Stimulated activated CD4-positive, alpha-beta T cell treated with anti-CD3 and anti-CD28 coated beads, TNF-alpha, amount 100 ng/mL, for 1 hour (primary cell): ENCODE results near the gene TRMT112.
A peak's percentile ranks its signal among the peaks of the same experiment; 100 is the strongest.

Experiments used
- DNase-seq, 3 donors: peaks; one replicate each; pipeline ENCODE4 v3.0.0-alpha.2; 2020; ENCODE audit warnings: low read depth in 3 of 3, low spot score in 1 of 3

The TRMT112 gene

GRCh38 chr11:64317325-64317960 is at the start of gene TRMT112:
Gene TRMT112, minus strand, starts transcription at chr11:64317559. Its CDS starts 33 bp downstream, at chr11:64317526.
- peak; percentile 81 to 95 (median 88) for DNase-seq

DNA sequence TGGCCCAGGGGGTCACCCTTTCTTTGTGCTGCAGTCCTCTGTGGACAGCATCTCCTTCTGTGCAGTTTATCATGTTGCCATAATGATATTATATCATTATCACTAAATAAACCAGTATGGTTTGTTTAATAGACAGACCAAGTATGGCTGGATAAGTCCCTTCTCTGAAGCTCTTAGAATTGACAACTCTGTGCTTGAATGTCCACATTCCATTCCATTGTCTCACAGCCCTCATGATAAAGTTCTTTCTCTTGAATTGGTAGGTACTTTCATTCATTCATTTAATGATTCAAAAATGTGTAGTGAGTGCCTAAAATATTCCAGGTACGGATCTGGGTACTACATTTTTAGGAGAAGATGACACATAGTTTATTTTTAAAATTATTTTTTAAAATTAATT is 49.4 kb upstream of the TRMT112 start:
- no peak for DNase-seq

DNA sequence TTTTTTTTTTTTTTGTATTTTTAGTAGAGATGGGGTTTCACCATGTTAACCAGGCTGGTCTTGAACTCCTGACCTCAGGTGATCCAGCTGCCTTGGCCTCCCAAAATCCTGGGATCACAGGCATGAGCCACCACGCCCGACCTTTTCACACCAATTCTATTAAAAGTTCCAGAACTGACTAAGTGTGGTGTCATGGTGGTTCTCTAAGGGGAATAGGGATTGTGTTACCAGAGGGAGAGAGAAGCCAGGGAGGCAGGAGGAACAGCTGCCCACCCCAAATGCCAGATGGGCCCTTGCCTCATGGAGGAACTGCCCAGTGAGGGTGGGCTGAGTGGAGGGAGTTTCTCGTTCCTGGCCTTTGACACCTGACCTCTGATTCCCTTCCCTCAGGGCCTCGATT is 47.6 kb upstream of the TRMT112 start:
- DNase-seq: no peak

DNA sequence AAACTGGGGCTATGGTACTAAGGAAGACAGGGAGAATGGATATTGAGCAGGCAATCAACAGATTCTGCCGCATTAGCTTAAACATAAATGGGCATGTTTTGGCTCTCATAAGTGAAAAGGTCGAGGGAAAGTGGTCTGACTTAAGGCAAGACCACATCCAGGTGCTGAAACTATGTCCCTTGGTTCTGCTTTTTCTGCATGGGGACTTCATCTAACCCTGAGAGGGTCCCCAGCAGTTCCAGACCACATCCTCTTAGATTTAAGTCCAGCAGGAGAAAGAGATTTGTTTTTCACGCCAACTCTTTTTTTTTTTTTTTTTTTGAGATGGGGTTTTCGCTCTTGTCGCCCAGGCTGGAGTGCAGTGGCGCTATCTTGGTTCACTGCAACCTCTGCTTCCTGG is 47.1 kb upstream of the TRMT112 start:
- DNase-seq: no peak

- no peak for DNase-seq
These were observed 45.0 kb upstream of the TRMT112 start for GRCh38 chr11:64362339-64362738.

- no peak for DNase-seq
These were observed 44.3 kb upstream of the TRMT112 start for GRCh38 chr11:64361659-64362058.

DNA sequence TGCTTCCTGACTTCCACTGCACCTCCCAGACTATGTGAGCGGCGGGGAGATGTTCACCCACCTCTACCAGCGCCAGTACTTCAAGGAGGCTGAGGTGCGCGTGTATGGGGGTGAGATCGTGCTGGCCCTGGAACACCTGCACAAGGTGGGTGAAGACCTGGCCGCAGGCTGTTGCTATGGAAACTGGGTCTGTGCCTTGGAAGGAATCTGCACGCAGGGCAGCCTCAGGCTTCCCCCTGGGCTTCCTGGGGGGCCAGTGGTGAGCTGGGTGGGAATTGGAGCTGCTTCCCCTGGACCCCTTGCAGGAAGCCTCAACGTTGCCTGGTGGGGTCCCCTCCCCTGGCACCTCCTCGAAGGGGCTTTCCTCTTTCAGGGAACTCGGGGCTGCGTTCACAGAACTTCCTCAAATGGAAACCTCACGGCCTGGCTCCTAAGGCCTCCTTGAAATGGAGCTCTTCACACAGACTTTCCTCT is 43.1 kb upstream of the TRMT112 start:
- DNase-seq: no peak

- DNase-seq: no peak
These were observed 42.5 kb upstream of the TRMT112 start for GRCh38 chr11:64359712-64360445.

GRCh38 chr11:64358907-64359711 is 41.8 kb upstream of the TRMT112 start, which contains the start of gene RPS6KA4:
Gene RPS6KA4, plus strand, starts transcription at chr11:64359162. Its CDS starts 74 bp downstream, at chr11:64359236.
- peak in 1 of 3 donors; percentile 43 for DNase-seq

DNA sequence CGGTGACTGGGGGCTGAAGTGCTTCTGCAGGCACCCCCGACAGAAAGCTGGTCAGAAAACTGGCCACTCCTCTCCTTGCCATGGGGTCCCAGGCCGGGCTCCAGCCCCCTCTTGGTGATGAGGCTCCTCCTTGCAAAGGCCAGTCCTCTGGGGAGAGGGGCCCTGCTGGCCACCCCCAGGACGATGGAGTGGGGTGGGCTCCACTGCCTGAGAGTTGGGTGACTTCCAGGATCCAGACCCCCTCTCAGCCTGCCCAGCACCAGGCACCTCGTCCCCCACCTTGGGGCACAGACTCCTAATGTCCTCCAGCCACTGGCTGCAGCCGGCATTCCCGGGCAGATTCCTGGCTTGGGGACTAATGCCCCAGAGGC is 41.2 kb upstream of the TRMT112 start:
- DNase-seq: no peak

DNA sequence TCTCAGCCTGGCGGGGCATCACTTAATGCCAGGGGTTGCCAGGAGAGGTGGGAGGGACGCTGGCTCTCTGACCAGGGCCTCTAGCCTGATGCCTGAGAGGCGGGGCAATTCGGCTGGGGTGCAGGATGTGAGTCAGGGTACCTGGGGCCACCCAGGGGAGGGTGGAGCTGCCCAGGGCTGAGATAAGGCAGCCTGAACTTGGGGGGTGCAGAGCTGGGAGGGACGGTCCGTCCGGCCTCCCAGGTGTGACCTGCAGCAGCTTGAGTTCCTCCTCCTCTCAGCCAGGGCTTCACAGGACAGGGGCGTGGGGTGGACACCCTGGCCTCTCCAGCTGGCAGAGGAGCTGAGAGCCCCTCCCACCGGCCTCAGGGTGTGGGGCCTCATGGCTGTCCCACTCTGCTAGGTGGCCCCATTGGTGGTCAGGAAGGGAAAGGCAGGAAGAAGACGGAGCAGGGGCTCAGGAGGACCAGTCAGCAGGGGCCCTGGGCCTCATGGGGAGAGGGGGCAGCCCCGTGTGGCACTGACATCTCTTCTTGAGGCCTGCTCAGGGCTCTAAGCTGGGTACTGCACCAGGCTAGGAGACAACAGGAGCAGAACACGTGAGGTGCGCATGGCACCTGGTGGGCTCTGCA is 40.7 kb upstream of the TRMT112 start:
- no peak for DNase-seq

DNA sequence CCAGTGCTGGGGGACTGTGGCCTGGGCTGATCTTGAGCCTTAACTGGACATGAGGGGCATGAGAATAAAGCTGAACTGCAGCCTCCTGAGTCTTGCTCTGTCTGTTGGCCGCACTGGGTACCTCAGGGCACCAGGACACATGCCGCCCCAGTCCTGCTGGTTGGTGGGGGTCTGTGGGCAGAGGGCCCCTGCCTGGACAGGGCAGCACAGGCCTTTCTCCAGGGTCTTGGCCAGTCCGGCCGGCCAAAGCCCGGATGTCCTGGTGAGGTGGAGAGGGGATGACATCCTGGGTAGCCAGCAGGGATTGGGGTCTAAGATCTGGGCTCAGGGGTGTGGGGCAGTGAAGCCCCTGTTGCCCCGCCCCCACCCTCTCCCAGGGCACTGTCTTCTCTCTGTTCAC is 40.1 kb upstream of the TRMT112 start:
- no peak for DNase-seq

DNA sequence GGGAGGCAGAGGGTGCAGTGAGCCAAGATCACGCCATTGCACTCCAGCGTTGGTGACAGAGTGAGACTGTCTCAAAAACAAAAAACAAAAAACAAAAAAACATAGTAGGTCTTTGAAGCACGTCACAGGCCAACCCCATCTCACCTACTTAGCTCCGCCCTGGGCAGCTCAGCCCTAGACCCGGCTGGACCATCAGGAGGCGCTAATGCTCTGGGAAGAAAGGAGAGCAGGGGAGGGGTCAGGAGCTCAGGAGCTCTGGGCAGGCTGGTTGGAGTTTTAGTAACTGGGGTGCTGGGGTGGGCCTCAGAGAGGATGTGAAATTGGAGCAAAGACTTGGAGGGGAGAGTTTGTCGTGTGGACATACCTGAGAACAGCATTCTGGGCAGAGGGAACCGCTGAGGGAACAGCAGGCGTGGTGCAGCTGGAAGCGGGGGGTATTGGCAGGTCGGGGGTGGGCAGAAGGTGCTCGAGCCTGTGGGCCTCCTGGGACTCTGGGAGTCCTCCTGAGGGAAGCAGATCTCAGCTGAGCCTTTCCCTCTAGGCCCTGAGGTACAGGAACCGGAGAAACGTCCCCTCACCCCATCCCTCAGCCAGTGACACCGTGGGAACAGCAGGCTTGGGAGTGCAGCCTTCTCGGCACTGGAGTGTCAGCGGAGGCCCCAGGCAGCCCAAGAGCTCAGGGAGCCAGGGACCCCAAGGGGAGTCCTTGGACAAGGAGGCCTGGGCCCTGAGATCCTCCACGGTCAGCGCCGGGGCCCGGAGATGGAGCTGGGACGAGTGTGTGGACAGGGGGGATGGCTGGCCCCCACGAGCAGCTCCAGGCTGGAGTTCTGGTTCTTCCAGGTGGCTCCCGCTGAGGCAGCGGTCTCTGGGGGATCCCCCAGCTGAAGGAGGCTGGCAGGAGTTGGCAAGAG is 39.4 kb upstream of the TRMT112 start:
- DNase-seq: no peak

GRCh38 chr11:64355078-64355940 is 38.0 kb upstream of the TRMT112 start:
- no peak for DNase-seq

DNA sequence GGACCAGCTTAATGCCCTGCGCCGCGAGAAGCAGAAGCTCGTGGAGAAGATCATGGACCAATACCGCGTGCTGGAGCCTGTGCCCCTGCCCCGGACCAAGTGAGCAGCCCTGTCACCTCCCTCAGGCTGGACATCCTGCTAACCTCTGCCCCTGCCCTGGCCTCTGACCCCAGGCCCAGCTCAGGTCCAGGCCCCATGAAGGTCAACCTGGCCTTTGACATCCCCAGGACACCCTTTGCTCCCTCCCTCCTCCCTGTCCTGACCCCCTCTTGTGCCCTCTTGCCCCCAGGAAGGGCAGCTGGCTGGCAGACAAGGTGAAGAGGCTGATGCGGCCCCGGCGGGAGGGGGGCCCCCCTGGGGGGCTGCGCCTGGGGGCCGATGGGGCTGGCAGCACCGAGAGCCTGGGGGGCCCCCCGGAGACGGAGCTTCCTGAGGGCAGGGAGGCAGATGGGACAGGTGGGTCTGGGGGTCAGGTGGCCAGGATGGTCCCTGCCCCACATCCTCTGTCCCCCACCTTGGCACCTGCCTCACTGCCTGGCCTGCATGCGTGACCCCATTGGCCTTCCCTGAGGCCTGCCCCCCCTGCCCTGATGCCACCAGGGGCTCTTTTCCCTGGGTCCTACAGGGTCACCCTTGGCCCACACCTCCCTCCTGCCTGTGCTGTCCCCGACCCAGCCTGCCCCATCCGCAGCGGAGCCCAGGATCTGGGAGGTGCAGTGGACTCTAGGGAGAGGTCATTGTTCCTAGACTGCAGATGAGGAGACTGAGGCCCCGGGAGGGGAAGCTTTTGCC is 36.6 kb upstream of the TRMT112 start:
- no peak for DNase-seq

DNA sequence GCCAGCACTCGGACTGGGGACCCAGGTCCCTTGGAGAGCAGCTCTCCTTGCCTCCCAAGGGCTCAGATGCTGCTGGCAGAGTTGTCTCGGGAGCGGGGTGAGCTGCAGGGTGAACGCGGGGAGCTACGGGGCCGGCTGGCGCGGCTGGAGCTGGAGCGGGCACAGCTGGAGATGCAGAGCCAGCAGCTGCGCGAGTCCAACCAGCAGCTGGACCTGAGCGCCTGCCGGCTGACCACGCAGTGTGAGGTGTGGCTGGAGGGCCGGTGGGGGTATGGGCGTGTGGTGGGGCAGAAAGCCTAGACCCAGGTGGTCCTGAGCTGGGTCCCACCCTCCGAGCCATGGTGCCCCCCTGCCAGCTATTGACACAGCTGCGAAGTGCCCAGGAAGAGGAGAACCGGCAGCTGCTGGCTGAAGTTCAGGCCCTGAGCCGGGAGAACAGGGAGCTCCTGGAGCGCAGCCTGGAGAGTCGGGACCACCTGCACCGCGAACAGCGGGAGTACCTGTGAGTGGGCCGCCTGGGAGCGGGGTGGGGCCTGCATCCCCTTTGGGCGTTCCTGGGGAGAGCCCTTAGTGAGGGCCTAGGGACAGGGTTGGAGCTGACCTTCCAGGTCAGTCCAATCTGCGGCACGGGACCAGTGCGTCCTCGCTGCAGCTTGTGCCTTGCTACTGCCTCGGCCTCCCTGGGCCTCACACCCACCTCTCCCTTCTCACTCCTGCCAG is 35.8 kb upstream of the TRMT112 start:
- DNase-seq: no peak

DNA sequence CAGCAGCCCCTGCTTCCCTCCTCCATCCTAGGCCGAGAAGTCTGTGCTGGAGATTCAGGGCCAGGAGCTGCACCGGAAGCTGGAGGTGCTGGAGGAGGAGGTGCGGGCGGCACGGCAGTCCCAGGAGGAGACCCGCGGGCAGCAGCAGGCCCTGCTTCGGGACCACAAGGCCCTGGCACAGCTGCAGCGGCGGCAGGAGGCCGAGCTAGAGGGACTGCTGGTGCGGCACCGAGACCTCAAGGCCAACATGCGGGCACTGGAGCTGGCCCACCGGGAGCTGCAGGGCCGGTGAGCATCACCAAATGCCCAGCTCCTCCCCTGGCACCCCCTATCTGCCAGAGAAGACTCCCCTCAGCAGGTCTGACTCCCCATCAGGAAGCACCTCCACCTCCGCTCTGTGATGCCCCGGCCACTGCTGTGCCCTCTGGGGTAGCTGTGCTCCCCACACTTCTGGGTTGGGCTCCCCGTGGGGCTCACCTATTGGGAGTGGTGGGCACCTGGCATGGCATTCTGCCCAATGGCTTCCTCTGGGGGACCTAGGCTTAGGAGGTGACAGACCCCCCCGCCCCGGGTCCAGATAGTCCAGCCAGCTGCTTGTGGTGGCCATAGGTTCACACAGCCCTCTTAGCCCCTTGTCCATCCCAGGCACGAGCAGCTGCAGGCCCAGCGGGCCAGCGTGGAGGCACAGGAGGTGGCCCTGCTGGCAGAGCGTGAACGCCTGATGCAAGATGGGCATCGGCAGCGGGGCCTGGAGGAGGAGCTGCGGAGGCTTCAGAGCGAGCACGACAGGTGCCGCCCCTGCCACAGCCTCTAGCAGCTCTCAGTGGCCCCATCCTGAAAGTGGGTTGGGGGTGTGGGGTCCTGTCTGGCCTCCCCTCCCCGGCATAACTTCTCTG is 35.0 kb upstream of the TRMT112 start:
- DNase-seq: no peak
